ENCODE results near the gene INSR.
"Not testable (repeated sequence)": the region's sequence is repeated elsewhere in the genome, so short reads cannot be mapped to it uniquely, and the experiment has no call there.

The INSR gene

GRCh38 chr19:7146086-7146485 is 148.1 kb downstream of the INSR start:
- peaks cover 18% of the 10 kb centered on the region for H3K36me3 ChIP-seq (ENCODE audit: insufficient read depth, low read depth, low read length)
- H3K27ac ChIP-seq (ENCODE audit: low read length); H3K9ac ChIP-seq (ENCODE audit: low read depth, low read length); H3K4me3 ChIP-seq (ENCODE audit: low read length); H3K9me3 ChIP-seq (ENCODE audit: insufficient read depth, low read depth, low read length); H3K4me1 ChIP-seq (ENCODE audit: insufficient read depth, low read length); H3K27me3 ChIP-seq (ENCODE audit: insufficient read depth, low read length): not testable (repeated sequence)

- Histone ChIP-seq H3K4me1 (ENCODE audit: insufficient read depth, low read length) (no peaks in the 10 kb centered on the region), H3K27ac (ENCODE audit: low read length) (no peak overlapping the region), H3K9ac (ENCODE audit: low read depth, low read length) (no peak overlapping the region), H3K4me3 (ENCODE audit: low read length) (no peak overlapping the region), H3K27me3 (ENCODE audit: insufficient read depth, low read length) (no peaks in the 10 kb centered on the region), H3K9me3 (ENCODE audit: insufficient read depth, low read depth, low read length) (no peaks in the 10 kb centered on the region), H3K36me3 (ENCODE audit: insufficient read depth, low read depth, low read length) (peaks cover 23% of the 10 kb centered on the region)
Measured at GRCh38 chr19:7145494-7145893, 148.7 kb downstream of the INSR start.

- peaks cover 42% of the 10 kb centered on the region for H3K36me3 ChIP-seq (ENCODE audit: insufficient read depth, low read depth, low read length)
- H3K27me3 ChIP-seq (ENCODE audit: insufficient read depth, low read length), result no peaks in the 10 kb centered on the region
- H3K4me3 ChIP-seq (ENCODE audit: low read length), result no peak overlapping the region
- H3K9ac ChIP-seq (ENCODE audit: low read depth, low read length), result no peak overlapping the region
- H3K4me1 ChIP-seq (ENCODE audit: insufficient read depth, low read length), result no peaks in the 10 kb centered on the region
- H3K27ac ChIP-seq (ENCODE audit: low read length), result no peak overlapping the region
- H3K9me3 ChIP-seq (ENCODE audit: insufficient read depth, low read depth, low read length), result no peaks in the 10 kb centered on the region
Measured at GRCh38 chr19:7142771-7143170, 151.4 kb downstream of the INSR start.

GRCh38 chr19:7140137-7140536 is 154.1 kb downstream of the INSR start:
- no peak overlapping the region for H3K9ac ChIP-seq (ENCODE audit: low read depth, low read length)
- no peaks in the 10 kb centered on the region for H3K4me1 ChIP-seq (ENCODE audit: insufficient read depth, low read length)
- peaks cover 42% of the 10 kb centered on the region for H3K36me3 ChIP-seq (ENCODE audit: insufficient read depth, low read depth, low read length)

GRCh38 chr19:7139095-7139494 is 155.1 kb downstream of the INSR start:
- Histone ChIP-seq H3K4me1 (ENCODE audit: insufficient read depth, low read length) (no peaks in the 10 kb centered on the region), H3K4me3 (ENCODE audit: low read length) (no peak overlapping the region), H3K9me3 (ENCODE audit: insufficient read depth, low read depth, low read length) (no peaks in the 10 kb centered on the region), H3K27me3 (ENCODE audit: insufficient read depth, low read length) (no peaks in the 10 kb centered on the region), H3K27ac (ENCODE audit: low read length) (no peak overlapping the region), H3K36me3 (ENCODE audit: insufficient read depth, low read depth, low read length) (peaks cover 42% of the 10 kb centered on the region), H3K9ac (ENCODE audit: low read depth, low read length) (no peak overlapping the region)

More at GRCh38 chr19:7140137-7140536, 154.1 kb downstream of the INSR start:
- H3K27me3 ChIP-seq (ENCODE audit: insufficient read depth, low read length), result no peaks in the 10 kb centered on the region
- no peak overlapping the region for H3K4me3 ChIP-seq (ENCODE audit: low read length)
- no peak overlapping the region for H3K27ac ChIP-seq (ENCODE audit: low read length)
- H3K9me3 ChIP-seq (ENCODE audit: insufficient read depth, low read depth, low read length), result no peaks in the 10 kb centered on the region

GRCh38 chr19:7138402-7138801 is 155.8 kb downstream of the INSR start:
- Histone ChIP-seq H3K4me1 (ENCODE audit: insufficient read depth, low read length) (no peaks in the 10 kb centered on the region), H3K9ac (ENCODE audit: low read depth, low read length) (no peak overlapping the region), H3K27me3 (ENCODE audit: insufficient read depth, low read length) (no peaks in the 10 kb centered on the region), H3K36me3 (ENCODE audit: insufficient read depth, low read depth, low read length) (peaks cover 42% of the 10 kb centered on the region), H3K27ac (ENCODE audit: low read length) (no peak overlapping the region), H3K4me3 (ENCODE audit: low read length) (no peak overlapping the region), H3K9me3 (ENCODE audit: insufficient read depth, low read depth, low read length) (no peaks in the 10 kb centered on the region)

GRCh38 chr19:7137120-7137519 is 157.1 kb downstream of the INSR start:
- Histone ChIP-seq H3K27ac (ENCODE audit: low read length) (no peak overlapping the region), H3K4me3 (ENCODE audit: low read length) (no peak overlapping the region), H3K27me3 (ENCODE audit: insufficient read depth, low read length) (no peaks in the 10 kb centered on the region), H3K9me3 (ENCODE audit: insufficient read depth, low read depth, low read length) (no peaks in the 10 kb centered on the region), H3K9ac (ENCODE audit: low read depth, low read length) (no peak overlapping the region), H3K4me1 (ENCODE audit: insufficient read depth, low read length) (no peaks in the 10 kb centered on the region), H3K36me3 (ENCODE audit: insufficient read depth, low read depth, low read length) (peaks cover 35% of the 10 kb centered on the region)

- Histone ChIP-seq H3K27ac (ENCODE audit: low read length) (no peak overlapping the region), H3K9me3 (ENCODE audit: insufficient read depth, low read depth, low read length) (peaks cover 2% of the 10 kb centered on the region; the same call in 1 of the 2 replicates), H3K4me3 (ENCODE audit: low read length) (no peak overlapping the region), H3K4me1 (ENCODE audit: insufficient read depth, low read length) (no peaks in the 10 kb centered on the region), H3K27me3 (ENCODE audit: insufficient read depth, low read length) (no peaks in the 10 kb centered on the region), H3K36me3 (ENCODE audit: insufficient read depth, low read depth, low read length) (peaks cover 28% of the 10 kb centered on the region), H3K9ac (ENCODE audit: low read depth, low read length) (no peak overlapping the region)
Measured at GRCh38 chr19:7132054-7132453, 162.2 kb downstream of the INSR start.

- Histone ChIP-seq H3K27me3 (ENCODE audit: insufficient read depth, low read length) (no peaks in the 10 kb centered on the region), H3K36me3 (ENCODE audit: insufficient read depth, low read depth, low read length) (peaks cover 47% of the 10 kb centered on the region), H3K4me3 (ENCODE audit: low read length) (no peak overlapping the region)
Measured at GRCh38 chr19:7130043-7130442, 164.2 kb downstream of the INSR start.

GRCh38 chr19:7126132-7126531 is 168.1 kb downstream of the INSR start:
- peaks cover 17% of the 10 kb centered on the region for H3K9me3 ChIP-seq (ENCODE audit: insufficient read depth, low read depth, low read length)
- no peaks in the 10 kb centered on the region for H3K4me1 ChIP-seq (ENCODE audit: insufficient read depth, low read length)
- H3K4me3 ChIP-seq (ENCODE audit: low read length), result no peak overlapping the region
- H3K27ac ChIP-seq (ENCODE audit: low read length), result no peak overlapping the region
- no peaks in the 10 kb centered on the region for H3K27me3 ChIP-seq (ENCODE audit: insufficient read depth, low read length)
- H3K9ac ChIP-seq (ENCODE audit: low read depth, low read length), result no peak overlapping the region
- peaks cover 48% of the 10 kb centered on the region for H3K36me3 ChIP-seq (ENCODE audit: insufficient read depth, low read depth, low read length)

More at GRCh38 chr19:7130043-7130442, 164.2 kb downstream of the INSR start:
- Histone ChIP-seq H3K9me3 (ENCODE audit: insufficient read depth, low read depth, low read length) (peaks cover 17% of the 10 kb centered on the region), H3K9ac (ENCODE audit: low read depth, low read length) (no peak overlapping the region), H3K4me1 (ENCODE audit: insufficient read depth, low read length) (no peaks in the 10 kb centered on the region), H3K27ac (ENCODE audit: low read length) (no peak overlapping the region)

- no peak overlapping the region for H3K4me3 ChIP-seq (ENCODE audit: low read length)
- H3K9ac ChIP-seq (ENCODE audit: low read depth, low read length), result no peak overlapping the region
- peaks cover 17% of the 10 kb centered on the region for H3K9me3 ChIP-seq (ENCODE audit: insufficient read depth, low read depth, low read length)
- H3K4me1 ChIP-seq (ENCODE audit: insufficient read depth, low read length), result no peaks in the 10 kb centered on the region
- no peaks in the 10 kb centered on the region for H3K27me3 ChIP-seq (ENCODE audit: insufficient read depth, low read length)
- peaks cover 45% of the 10 kb centered on the region for H3K36me3 ChIP-seq (ENCODE audit: insufficient read depth, low read depth, low read length)
- H3K27ac ChIP-seq (ENCODE audit: low read length), result no peak overlapping the region
Measured at GRCh38 chr19:7125221-7125620, 169.0 kb downstream of the INSR start.

GRCh38 chr19:7124782-7125181 is 169.4 kb downstream of the INSR start:
- H3K36me3 ChIP-seq (ENCODE audit: insufficient read depth, low read depth, low read length), result peaks cover 45% of the 10 kb centered on the region
- no peak overlapping the region for H3K9ac ChIP-seq (ENCODE audit: low read depth, low read length)

GRCh38 chr19:7122701-7123100 is 171.5 kb downstream of the INSR start:
- Histone ChIP-seq H3K9ac (ENCODE audit: low read depth, low read length) (no peak overlapping the region), H3K27ac (ENCODE audit: low read length) (no peak overlapping the region), H3K27me3 (ENCODE audit: insufficient read depth, low read length) (no peaks in the 10 kb centered on the region), H3K9me3 (ENCODE audit: insufficient read depth, low read depth, low read length) (peaks cover 17% of the 10 kb centered on the region), H3K36me3 (ENCODE audit: insufficient read depth, low read depth, low read length) (peaks cover 44% of the 10 kb centered on the region), H3K4me1 (ENCODE audit: insufficient read depth, low read length) (no peaks in the 10 kb centered on the region), H3K4me3 (ENCODE audit: low read length) (no peak overlapping the region)

More at GRCh38 chr19:7124782-7125181, 169.4 kb downstream of the INSR start:
- Histone ChIP-seq H3K9me3 (ENCODE audit: insufficient read depth, low read depth, low read length) (peaks cover 17% of the 10 kb centered on the region), H3K4me3 (ENCODE audit: low read length) (no peak overlapping the region), H3K27ac (ENCODE audit: low read length) (no peak overlapping the region), H3K27me3 (ENCODE audit: insufficient read depth, low read length) (no peaks in the 10 kb centered on the region), H3K4me1 (ENCODE audit: insufficient read depth, low read length) (no peaks in the 10 kb centered on the region)
